Progenitor cell of endocrine pancreas (in vitro differentiated cells): ENCODE data around the gene AGT. TPM values are rescaled to one million over a fixed set of nuclear protein-coding genes. Genes with fewer than 3 reads are reported as not detected.

ENCODE experiments used
- DNase-seq: peaks from one replicate; pipeline ENCODE4 v3.0.0; 2021; ENCODE audit warnings: low spot score; ENCODE audit not compliant: unreplicated experiment
- H3K27ac Mint-ChIP-seq: 2 replicates; pipeline ENCODE4 v1.8.0; 2021; ENCODE audit warnings: mild to moderate bottlenecking, moderate library complexity, mixed read lengths
- H3K27me3 Mint-ChIP-seq: 2 replicates; pipeline ENCODE4 v1.8.0; 2021; ENCODE audit warnings: mixed read lengths
- H3K36me3 Mint-ChIP-seq: 2 replicates; pipeline ENCODE4 v1.8.0; 2022; ENCODE audit warnings: mixed read lengths; ENCODE audit not compliant: insufficient read depth
- H3K4me1 Mint-ChIP-seq: 2 replicates; pipeline ENCODE4 v1.8.0; 2021; ENCODE audit warnings: low read depth, mixed read lengths
- H3K4me3 Mint-ChIP-seq: 2 replicates; pipeline ENCODE4 v1.8.0; 2021; ENCODE audit warnings: low read depth, mild to moderate bottlenecking, moderate library complexity, mixed read lengths
- H3K9me3 Mint-ChIP-seq: 2 replicates; pipeline ENCODE4 v1.8.0; 2021; ENCODE audit warnings: low read depth, mixed read lengths
- CTCF ChIP-seq: fragments of 200-600 bp; sonication (generic); IDR thresholded peaks from one replicate; pipeline ENCODE4 v1.5.0; 2021; ENCODE audit warnings: antibody characterized with exemption, mild to moderate bottlenecking; ENCODE audit not compliant: unreplicated experiment
- total RNA-seq: library from RNA; stranded (reverse); gene quantifications from 2 replicates; pipeline ENCODE4 v1.2.1, GENCODE V29; 2021

Gene AGT
- total RNA-seq, 1 donor from 2014 or later: 12.5 TPM

DNA sequence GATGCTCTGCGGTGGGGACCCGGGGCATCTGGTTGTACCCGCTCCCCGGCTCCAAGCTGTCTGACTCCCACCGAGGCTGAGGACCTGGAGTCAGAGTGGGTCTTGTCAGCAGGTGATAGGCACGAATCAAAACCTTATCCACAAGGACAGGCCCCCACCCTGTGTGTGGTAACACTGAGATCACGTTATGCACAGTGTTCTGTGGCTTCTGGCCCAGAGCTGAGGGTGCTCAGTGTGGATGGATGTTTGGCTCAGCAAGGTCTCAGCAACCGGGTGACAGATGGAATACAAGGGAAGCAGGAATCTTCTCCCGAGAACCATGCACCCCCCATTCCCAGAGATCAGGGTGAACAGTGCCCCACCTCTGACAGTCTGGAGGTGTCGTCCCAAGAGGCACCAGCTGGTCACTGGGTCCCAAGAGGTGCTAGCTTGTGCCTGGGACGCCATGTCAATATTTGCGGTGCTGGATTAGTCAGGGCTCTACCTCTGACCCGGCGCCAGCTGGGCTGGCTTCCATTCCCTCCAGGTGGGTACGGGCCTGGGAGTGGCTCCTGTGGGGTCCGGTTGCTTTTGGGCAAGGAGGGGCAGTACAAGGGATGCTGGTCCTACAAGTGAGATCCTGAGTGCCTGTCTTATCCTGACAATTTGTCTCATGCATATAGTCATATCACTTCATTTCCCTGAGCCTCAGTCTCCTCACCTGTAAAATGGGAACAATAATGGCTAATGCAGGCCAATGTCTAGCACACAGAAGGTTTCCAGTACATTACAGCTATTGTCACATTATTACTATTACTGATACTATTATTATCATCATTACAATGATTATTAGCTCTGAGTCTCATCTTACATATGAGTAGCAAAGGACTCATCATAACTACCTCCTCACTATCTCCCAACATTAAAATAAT is 34.2 kb upstream of the AGT start:
- TF ChIP-seq CTCF: no peak
- H3K27me3 Mint-ChIP-seq: no peaks in the 10 kb centered on the region
- no peaks in the 10 kb centered on the region for H3K36me3 Mint-ChIP-seq
- no peak for DNase-seq
- H3K4me1 Mint-ChIP-seq: peaks cover 72% of the 10 kb centered on the region
- H3K4me3 Mint-ChIP-seq: no peak overlapping the region
- no peak overlapping the region for H3K27ac Mint-ChIP-seq
- no peaks in the 10 kb centered on the region for H3K9me3 Mint-ChIP-seq

GRCh38 chr1:230747127-230747730 is 33.3 kb upstream of the AGT start, which contains the start of gene CAPN9:
Gene CAPN9, plus strand, starts transcription at chr1:230747388. Its CDS starts 109 bp downstream, at chr1:230747497.
- no peak for TF ChIP-seq CTCF
- peak within 1 kb of the TSS; percentile 84 for H3K27ac Mint-ChIP-seq
- no peaks in the 10 kb centered on the region for H3K36me3 Mint-ChIP-seq
- peaks cover 62% of the 10 kb centered on the region for H3K4me1 Mint-ChIP-seq
- DNase-seq: no peak
- H3K27me3 Mint-ChIP-seq: no peaks in the 10 kb centered on the region
- no peaks in the 10 kb centered on the region for H3K9me3 Mint-ChIP-seq
- no peak within 1 kb of the TSS for H3K4me3 Mint-ChIP-seq

DNA sequence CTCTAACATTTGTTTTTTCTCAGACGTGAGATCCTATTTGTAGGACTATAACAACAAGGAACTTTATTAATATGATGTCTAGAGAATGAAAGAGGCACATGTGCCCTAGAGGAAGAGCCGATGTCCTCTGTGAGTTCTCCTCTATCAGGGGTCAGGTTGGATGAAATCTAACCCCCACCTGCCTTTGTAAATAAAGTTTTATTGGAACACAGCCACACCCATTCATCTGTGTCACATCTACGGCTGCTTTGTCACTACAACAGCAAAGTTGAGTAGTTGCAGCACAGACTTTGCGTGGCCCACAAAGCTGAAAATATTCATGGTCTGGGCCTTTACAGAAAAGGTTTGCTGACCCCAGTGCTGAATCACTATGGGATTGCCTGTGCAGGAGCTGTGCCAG is 32.7 kb upstream of the AGT start:
- no peak overlapping the region for H3K27ac Mint-ChIP-seq
- no peak for DNase-seq
- no peaks in the 10 kb centered on the region for H3K9me3 Mint-ChIP-seq
- TF ChIP-seq CTCF: no peak
- no peak overlapping the region for H3K4me3 Mint-ChIP-seq
- no peaks in the 10 kb centered on the region for H3K27me3 Mint-ChIP-seq
- H3K36me3 Mint-ChIP-seq: no peaks in the 10 kb centered on the region
- H3K4me1 Mint-ChIP-seq: peaks cover 58% of the 10 kb centered on the region

DNA sequence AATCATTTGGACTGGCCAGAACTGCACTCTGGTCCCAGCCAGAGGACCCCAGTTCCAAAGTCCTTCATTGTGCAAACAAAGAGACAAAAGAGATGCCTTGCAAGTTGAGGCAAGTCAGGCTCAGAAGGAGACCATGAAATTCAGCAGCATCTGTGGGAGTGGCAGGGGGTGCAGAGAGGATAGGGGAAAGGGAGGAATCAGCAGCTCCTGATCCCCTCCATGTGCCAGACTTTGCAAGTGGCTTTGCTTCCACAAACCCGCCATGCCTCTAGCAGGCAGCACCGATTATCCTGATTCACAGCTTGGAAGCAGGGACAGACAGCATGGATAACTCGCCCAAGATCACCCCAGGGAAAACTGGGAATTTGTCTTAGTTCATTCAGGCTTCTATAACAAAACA is 31.1 kb upstream of the AGT start:
- H3K4me1 Mint-ChIP-seq: peaks cover 49% of the 10 kb centered on the region
- no peak overlapping the region for H3K4me3 Mint-ChIP-seq
- H3K27ac Mint-ChIP-seq: no peak overlapping the region
- DNase-seq: no peak
- TF ChIP-seq CTCF: no peak
- no peaks in the 10 kb centered on the region for H3K36me3 Mint-ChIP-seq
- no peaks in the 10 kb centered on the region for H3K27me3 Mint-ChIP-seq
- no peaks in the 10 kb centered on the region for H3K9me3 Mint-ChIP-seq

GRCh38 chr1:230744382-230744781 is 30.5 kb upstream of the AGT start:
- Mint-ChIP-seq H3K36me3 (no peaks in the 10 kb centered on the region), H3K4me3 (no peak overlapping the region), H3K4me1 (peaks cover 42% of the 10 kb centered on the region), H3K27ac (peak overlapping the region; percentile 87), H3K9me3 (no peaks in the 10 kb centered on the region), H3K27me3 (no peaks in the 10 kb centered on the region)
- TF ChIP-seq CTCF: no peak
- DNase-seq: no peak
